Sigmoid colon (tissue), 3 donors: ENCODE measurements around the gene MCF2L.

ENCODE experiments used
- CTCF ChIP-seq, 4 experiments: fragments of 450-650 bp in 3 of 4; fragments of 200-600 bp in 1 of 4; IDR thresholded peaks; one replicate each; pipeline ENCODE4 v1.5.1; 2016 to 2019; ENCODE audit warnings: antibody characterized with exemption in 4 of 4, mild to moderate bottlenecking in 3 of 4, moderate library complexity in 2 of 4
- POLR2A ChIP-seq, 2 donors: fragments of 450-650 bp; IDR thresholded peaks; one replicate each; pipeline ENCODE4 v1.6.1; 2016; ENCODE audit warnings: antibody characterized with exemption in 2 of 2, mild to moderate bottlenecking in 2 of 2, moderate library complexity in 2 of 2

- TF ChIP-seq POLR2A (IDR thresholded peaks at IDR 0.05) = no peak
- no peak for TF ChIP-seq CTCF (IDR thresholded peaks at IDR 0.05)
Observed at GRCh38 chr13:112964971-112965492, 4.0 kb upstream of the MCF2L start.
